GM19397 (cell line): ENCODE measurements around the gene PPP1R3F.

Source experiments
- ATAC-seq: cut with Tn5 transposase; IDR thresholded peaks from one replicate; pipeline ENCODE4 v1.9.1; 2021; ENCODE audit warnings: mild to moderate bottlenecking, moderate library complexity; ENCODE audit not compliant: unreplicated experiment

The PPP1R3F gene, protein sequence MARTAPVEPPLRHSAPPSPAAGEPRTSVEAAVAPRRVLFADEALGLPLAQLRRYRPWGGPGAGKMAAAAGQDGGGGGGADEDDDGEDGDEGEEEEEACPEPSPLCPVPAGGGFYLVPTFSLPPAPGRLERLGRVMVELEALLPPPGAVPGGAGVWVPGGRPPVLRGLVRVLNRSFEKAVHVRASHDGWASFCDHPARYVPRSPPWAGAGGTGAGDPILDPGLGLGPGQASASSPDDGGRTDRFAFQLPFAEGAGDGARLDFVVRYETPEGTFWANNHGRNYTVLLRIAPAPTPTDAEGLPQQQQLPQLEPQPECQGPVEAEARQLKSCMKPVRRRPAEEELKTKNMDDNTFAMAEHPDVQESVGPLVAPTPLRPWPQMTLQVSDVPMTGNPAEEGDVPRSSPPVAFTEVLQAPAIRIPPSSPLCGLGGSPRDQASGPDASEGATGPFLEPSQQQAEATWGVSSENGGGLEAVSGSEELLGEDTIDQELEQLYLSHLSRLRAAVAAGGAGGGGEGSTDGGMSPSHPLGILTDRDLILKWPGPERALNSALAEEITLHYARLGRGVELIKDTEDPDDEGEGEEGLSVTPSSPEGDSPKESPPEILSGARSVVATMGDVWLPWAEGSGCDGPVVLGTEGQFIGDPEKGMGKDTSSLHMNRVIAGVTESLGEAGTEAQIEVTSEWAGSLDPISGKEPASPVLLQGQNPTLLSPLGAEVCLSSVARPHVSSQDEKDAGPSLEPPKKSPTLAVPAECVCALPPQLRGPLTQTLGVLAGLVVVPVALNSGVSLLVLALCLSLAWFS

DNA sequence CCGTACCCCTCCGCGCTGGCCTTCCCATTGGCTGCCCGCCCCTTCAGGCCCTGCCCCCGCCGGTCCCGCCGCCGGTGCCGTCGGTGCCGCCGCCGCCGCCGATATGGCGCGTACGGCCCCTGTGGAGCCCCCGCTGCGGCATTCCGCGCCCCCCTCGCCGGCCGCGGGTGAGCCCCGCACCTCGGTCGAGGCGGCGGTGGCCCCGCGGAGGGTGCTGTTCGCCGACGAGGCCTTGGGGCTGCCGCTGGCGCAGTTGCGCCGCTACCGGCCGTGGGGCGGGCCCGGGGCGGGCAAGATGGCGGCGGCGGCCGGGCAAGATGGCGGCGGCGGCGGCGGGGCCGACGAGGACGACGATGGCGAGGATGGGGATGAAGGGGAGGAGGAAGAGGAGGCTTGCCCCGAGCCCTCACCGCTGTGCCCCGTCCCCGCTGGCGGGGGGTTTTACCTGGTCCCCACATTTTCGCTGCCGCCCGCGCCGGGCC, at the start of gene PPP1R3F:
Gene PPP1R3F, plus strand, starts transcription at position 27 of the 482 bp plus-strand sequence. Its CDS starts 77 bp downstream, at position 104.
- peak; percentile 34 for ATAC-seq

DNA sequence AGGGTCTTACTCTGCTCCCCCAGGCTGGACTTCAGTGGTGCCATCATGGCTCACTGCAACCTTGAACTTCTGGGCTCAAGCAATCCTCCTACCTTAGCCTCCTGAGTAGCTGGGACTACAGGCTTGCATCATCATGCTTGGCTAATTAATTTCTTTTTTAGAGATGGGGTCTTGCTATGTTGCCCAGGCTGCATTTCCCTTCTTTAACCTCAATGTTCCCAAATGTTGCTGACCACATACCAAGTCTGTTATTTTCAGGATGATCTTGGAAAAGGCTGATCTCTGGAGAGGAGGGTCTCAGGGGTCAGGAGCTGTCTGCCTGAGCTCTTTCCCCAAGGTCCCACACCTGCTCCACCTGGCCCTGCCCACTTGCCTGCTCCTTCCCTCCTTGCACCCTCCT, 49.5 kb upstream of the PPP1R3F start:
- no peak for ATAC-seq

- no peak for ATAC-seq
These were observed 47.7 kb upstream of the PPP1R3F start for GRCh38 chrX:49221868-49222267.

- ATAC-seq = no peak
These were observed 43.7 kb upstream of the PPP1R3F start for GRCh38 chrX:49225858-49226257.

- ATAC-seq = no peak
These were observed 42.6 kb upstream of the PPP1R3F start for GRCh38 chrX:49226946-49227345.

GRCh38 chrX:49227726-49228125, 41.9 kb upstream of the PPP1R3F start:
- ATAC-seq = no peak

- no peak for ATAC-seq
These were observed 41.4 kb upstream of the PPP1R3F start for GRCh38 chrX:49228185-49228584.

DNA sequence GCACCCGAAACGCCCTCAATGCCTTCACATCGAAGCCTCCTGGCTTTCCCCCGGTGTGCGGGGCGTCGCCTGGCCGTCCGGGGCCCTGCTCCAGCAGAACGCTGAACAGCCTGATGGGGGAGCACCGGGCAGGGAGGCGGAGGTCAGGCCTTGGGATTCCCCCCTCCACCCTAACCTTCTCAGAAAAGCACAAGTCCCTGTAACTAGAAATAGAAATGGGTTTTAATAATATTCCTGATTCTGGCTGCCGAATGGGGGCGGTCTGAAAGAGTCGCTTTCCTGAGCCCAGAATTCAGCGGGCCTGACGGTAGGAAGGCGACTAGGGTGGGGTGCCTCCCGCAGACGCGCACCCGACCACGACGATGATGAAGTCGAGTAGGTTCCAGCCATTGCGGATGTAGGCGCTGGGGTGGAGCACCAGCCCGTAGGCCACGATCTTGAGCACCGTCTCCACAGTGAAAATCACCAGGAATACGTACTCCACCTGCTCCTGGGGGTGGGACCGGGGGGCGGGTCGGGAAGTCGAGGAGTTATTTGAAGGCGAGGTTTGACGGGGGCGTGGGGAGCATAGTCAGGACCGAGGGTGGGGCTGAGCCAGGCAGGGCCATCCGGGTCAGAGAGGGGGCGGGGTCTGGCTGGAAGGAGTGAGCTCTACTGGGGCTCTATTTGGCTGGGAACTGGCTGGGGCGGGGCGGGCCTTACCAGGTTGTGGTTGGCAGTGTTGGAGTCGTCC, 38.9 kb upstream of the PPP1R3F start:
- peak; percentile 60 for ATAC-seq

DNA sequence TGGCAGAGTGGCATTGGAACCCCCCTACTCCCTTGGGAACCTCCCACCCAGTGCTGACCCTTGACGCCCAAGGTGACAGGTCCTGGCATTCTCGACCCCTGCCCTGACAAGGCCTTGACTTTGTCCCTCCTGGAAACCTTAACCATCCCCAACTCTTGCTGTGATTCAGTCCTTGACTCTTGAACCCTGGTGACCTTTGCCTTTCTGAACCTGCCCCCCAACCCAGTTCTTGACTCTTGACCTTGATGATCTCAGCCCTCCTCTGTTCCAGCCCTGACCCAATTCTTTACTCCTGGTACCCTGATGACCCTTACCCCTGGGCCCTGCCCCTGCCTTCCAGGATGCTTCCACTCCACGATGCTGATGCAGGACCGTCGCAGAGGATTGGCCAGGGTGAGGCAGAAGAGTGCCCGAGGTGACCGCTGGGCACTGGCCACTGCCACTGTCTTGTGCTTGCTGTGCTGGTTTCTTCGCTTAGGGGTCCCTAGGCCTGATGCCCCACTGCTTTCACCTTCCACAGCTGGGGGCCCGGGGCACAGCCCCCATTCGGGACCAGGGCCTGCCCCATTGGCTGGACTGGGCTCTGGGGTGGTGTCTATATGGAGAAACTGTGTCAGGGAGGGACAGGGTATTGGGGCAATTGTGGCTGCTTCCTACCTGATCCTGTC, 38.1 kb upstream of the PPP1R3F start:
- ATAC-seq = no peak

GRCh38 chrX:49232525-49232924, 37.1 kb upstream of the PPP1R3F start:
- no peak for ATAC-seq

DNA sequence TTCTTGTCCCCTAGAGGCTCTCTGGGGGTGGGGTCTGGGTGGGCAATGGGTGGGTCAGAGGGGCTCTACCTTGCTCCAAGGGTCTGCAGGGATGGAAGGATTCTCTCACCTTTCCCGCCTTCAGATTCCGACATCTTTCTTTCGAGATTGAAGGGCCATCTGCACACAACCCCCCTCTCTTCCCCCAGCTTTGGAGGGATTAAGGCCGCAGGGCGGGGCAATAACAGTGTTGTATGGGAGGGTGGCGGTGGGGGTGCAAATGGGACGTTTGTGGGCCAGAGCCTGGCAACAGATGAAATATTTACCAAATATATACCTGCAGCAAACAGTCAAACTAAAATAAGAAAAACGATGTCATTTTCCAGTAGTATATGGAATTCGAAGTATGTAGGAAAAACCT, 36.4 kb upstream of the PPP1R3F start, which contains the start of gene CACNA1F:
Gene CACNA1F, minus strand, starts transcription at position 165 of the 400 bp plus-strand sequence. Its CDS starts 31 bp downstream, at position 134.
- no peak for ATAC-seq

GRCh38 chrX:49233887-49234555, 35.6 kb upstream of the PPP1R3F start:
- ATAC-seq = no peak

DNA sequence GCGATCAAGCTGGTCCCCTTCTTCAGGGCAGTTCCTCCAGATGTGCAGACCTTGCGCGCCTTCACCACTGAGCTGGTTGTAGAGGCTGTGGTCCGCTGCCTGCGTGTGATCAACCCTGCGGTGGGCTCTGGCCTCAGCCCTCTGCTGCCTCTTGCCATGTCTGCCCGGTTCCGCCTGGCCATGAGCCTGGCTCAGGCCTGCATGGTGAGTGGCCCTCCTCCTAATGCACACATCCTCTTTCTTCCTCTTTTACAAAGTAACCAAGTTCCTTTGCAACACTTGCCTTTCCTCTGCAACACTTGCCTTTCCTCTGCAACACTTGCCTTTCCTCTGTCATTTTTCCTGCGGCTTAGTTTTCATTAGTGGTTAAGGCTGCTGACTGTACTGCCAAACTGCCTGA, 32.5 kb upstream of the PPP1R3F start:
- no peak for ATAC-seq

DNA sequence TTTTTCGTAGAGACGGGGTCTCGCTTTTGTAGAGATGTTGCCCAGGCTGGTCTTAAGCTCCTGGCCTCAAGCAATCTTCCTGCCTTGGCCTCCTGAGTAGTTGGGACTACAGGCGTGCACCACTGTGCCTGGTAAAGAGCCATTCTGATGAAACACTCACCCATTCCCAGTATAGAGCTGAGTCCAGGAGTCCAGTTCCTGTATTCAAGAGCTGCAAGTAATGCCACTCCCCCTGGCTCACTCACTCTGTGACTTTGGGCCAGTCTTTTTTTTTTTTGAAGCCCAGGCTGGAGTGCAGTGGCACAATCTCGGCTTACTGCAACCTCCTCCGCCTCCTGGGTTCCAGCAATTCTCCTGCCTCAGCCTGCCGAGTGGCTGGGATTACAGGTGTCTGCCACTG, 30.9 kb upstream of the PPP1R3F start:
- no peak for ATAC-seq

GRCh38 chrX:49242545-49243066, 27.0 kb upstream of the PPP1R3F start:
- no peak for ATAC-seq

DNA sequence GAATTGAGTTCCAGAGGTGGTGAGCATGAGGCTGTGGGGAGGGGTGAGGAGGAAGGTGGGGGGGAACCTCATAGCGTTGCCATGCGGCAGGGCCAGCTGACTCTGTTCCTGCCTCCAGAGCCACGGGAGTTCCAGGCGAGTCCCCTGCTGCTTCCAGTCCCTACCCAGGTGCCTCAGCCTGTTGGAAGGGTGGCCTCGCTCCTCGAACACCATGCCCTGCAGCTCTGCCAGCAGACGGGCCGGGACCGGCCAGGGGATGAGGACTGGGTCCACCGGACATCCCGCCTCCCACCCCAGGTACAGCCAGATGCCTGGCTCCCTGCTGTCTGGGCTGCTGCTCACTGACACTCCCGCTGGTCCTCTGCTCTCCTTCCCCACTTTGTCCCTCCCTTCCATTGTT, 26.4 kb upstream of the PPP1R3F start:
- ATAC-seq = no peak

GRCh38 chrX:49244207-49244606, 25.4 kb upstream of the PPP1R3F start:
- ATAC-seq = no peak

DNA sequence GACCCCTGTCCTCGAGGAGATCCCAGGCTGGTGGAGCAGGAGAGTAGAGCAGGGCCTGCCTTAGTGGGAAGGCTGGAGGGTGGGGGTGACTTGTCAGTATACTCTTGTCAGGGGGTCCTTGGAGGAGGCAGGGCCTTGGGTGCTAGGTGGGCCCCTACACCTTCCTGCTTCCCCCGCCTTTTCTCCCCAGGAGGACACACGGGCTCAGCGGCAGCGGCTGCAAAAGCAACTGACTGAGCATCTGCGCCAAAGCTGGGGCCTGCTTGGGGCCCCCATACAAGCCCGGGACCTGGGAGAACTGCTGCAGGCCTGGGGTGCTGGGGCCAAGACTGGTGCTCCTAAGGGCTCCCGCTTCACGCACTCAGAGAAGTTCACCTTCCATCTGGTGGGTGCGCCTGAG, 23.1 kb upstream of the PPP1R3F start:
- no peak for ATAC-seq

DNA sequence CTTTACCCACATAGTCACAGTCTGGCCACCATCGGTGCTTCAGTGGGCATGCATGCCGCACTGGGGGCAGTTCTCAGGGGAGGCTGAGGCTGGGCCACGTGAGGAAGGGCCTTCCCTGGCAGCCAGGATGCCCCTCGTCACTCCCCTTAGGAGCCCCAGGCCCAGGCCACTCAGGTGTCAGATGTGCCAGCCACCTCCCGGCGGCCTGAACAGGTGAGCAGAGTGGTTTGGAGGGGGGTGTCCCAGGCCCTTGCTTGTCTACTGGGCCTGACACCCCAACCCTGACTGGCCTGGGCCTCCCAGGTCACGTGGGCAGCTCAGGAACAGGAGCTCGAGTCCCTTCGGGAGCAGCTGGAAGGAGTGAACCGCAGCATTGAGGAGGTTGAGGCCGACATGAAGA, 22.2 kb upstream of the PPP1R3F start:
- no peak for ATAC-seq
